Keratinocyte (primary cell): ENCODE data around the gene KCNN3. TPM values are rescaled to one million over a fixed set of nuclear protein-coding genes. Genes with fewer than 3 reads are reported as not detected.
A peak's percentile ranks its signal among the peaks of the same experiment; 100 is the strongest.

Source experiments
- DNase-seq: peaks from one replicate; pipeline ENCODE4 v3.0.0-alpha.2; 2011; ENCODE audit warnings: low read depth, missing footprints, low spot score
- FAIRE-seq: peaks from 2 replicates; lab custom pipeline; 2011; peaks lifted over from hg19 to GRCh38; lab: Jason Lieb, UNC
- H2AFZ ChIP-seq: 2 replicates; pipeline ENCODE4 v1.6.0; 2012; ENCODE audit warnings: low read length, control low read depth, inconsistent platforms; ENCODE audit not compliant: control insufficient read depth
- H3K27ac ChIP-seq: 2 replicates; pipeline ENCODE4 v1.5.1; 2011; ENCODE audit warnings: low read length; ENCODE audit not compliant: control insufficient read depth, insufficient read depth
- H3K27me3 ChIP-seq: 3 replicates; pipeline ENCODE4 v1.6.0; 2011; ENCODE audit warnings: low read length; ENCODE audit not compliant: control insufficient read depth, insufficient read depth; ENCODE audit errors: extremely low read depth
- H3K36me3 ChIP-seq, 2 experiments: 2 replicates in 1 of 2; 3 replicates in 1 of 2; pipeline ENCODE4 v1.5.1; 2011; ENCODE audit warnings: low read length in 2 of 2, mild to moderate bottlenecking in 1 of 2; ENCODE audit not compliant: control insufficient read depth in 2 of 2, insufficient read depth in 2 of 2; ENCODE audit errors: extremely low read depth in 1 of 2
- H3K4me1 ChIP-seq: 3 replicates; pipeline ENCODE4 v1.5.1; 2011; ENCODE audit warnings: low read length; ENCODE audit not compliant: control insufficient read depth, insufficient read depth; ENCODE audit errors: extremely low read depth
- H3K4me2 ChIP-seq: 3 replicates; pipeline ENCODE4 v1.6.0; 2011; ENCODE audit warnings: low read depth, low read length; ENCODE audit not compliant: control insufficient read depth, insufficient read depth; ENCODE audit errors: extremely low read depth
- H3K4me3 ChIP-seq, 3 experiments: fragments of 200-600 bp in 1 of 3; sonication (generic) in 1 of 3; 2 replicates in 2 of 3; 3 replicates in 1 of 3; pipeline ENCODE4 v1.5.1; 2011 to 2016; ENCODE audit warnings: low read length in 3 of 3, mild to moderate bottlenecking in 3 of 3, control low read depth in 2 of 3, inconsistent platforms in 1 of 3, low read depth in 1 of 3, mixed read lengths in 1 of 3, mixed run types in 1 of 3, moderate library complexity in 1 of 3; ENCODE audit not compliant: control insufficient read depth in 2 of 3, insufficient read depth in 2 of 3; ENCODE audit errors: extremely low read depth in 1 of 3
- H3K79me2 ChIP-seq: 2 replicates; pipeline ENCODE4 v1.6.0; 2012; ENCODE audit warnings: low read length; ENCODE audit not compliant: control insufficient read depth, insufficient read depth
- H3K9ac ChIP-seq: 3 replicates; pipeline ENCODE4 v1.6.0; 2011; ENCODE audit warnings: low read length; ENCODE audit not compliant: control insufficient read depth, insufficient read depth; ENCODE audit errors: extremely low read depth
- H3K9me1 ChIP-seq: 3 replicates; pipeline ENCODE4 v1.6.0; 2011; ENCODE audit warnings: low read length; ENCODE audit not compliant: control insufficient read depth, insufficient read depth; ENCODE audit errors: extremely low read depth
- H3K9me3 ChIP-seq: 2 replicates; pipeline ENCODE4 v1.5.1; 2012; ENCODE audit warnings: low read depth, low read length; ENCODE audit not compliant: control insufficient read depth
- H4K20me1 ChIP-seq: 3 replicates; pipeline ENCODE4 v1.6.0; 2011; ENCODE audit warnings: low read length; ENCODE audit not compliant: control insufficient read depth, insufficient read depth; ENCODE audit errors: extremely low read depth
- CTCF ChIP-seq, 3 experiments: IDR thresholded peaks in 1 of 3; conservative IDR thresholded peaks in 1 of 3; optimal IDR thresholded peaks in 1 of 3; 2 replicates in 2 of 3; 3 replicates in 1 of 3; pipeline versions ENCODE3 to v1.5.1; 2011; ENCODE audit warnings: low read length in 3 of 3, mild to moderate bottlenecking in 3 of 3, moderate library complexity in 2 of 3, control low read depth in 1 of 3, inconsistent platforms in 1 of 3; ENCODE audit not compliant: insufficient read depth in 2 of 3; ENCODE audit errors: extremely low read depth in 1 of 3
- EZH2 ChIP-seq: IDR thresholded peaks from one replicate; pipeline ENCODE4 v1.6.1; 2012; ENCODE audit warnings: inconsistent platforms, mild to moderate bottlenecking, low read length, moderate library complexity
- dilution Hi-C: fragments of 300-500 bp; cut with MboI; formaldehyde crosslinking; loops from one replicate; pipeline ENCODE4 v1.7.0; 2020; ENCODE audit warnings: low sequenced_read_pairs; ENCODE audit not compliant: extremely low pct_ligation_motif_present
- polyA plus RNA-seq, 5 experiments: library from polyadenylated mRNA; depleted of rRNA in 3 of 5; stranded (reverse) in 3 of 5; stranded (forward) in 1 of 5; unstranded in 1 of 5; fragments of >200 nt; gene quantifications; 1 replicate in 1 of 5; 2 replicates in 3 of 5; 3 replicates in 1 of 5; pipeline versions ENCODE4 v1.2.1 to v1.2.3, GENCODE V29; 2011 to 2012; ENCODE audit warnings: missing spikeins in 2 of 5, low read depth in 1 of 5, low replicate concordance in 1 of 5

Gene KCNN3
- polyA plus RNA-seq, 1 donor (not counting 4 experiments of a cell fraction or from before 2014, with no cell fraction given): 0.05 TPM

- H3K79me2 ChIP-seq: no peaks in the 10 kb centered on the region
- H3K9ac ChIP-seq: no peak overlapping the region
- no peaks in the 10 kb centered on the region for H3K36me3 ChIP-seq
- no peak overlapping the region for H2AFZ ChIP-seq
- H3K4me2 ChIP-seq: no peak overlapping the region
- no peaks in the 10 kb centered on the region for H3K9me1 ChIP-seq
- H3K27me3 ChIP-seq: peaks cover 37% of the 10 kb centered on the region
- H4K20me1 ChIP-seq: no peaks in the 10 kb centered on the region
- no peaks in the 10 kb centered on the region for H3K9me3 ChIP-seq
- no peaks in the 10 kb centered on the region for H3K4me1 ChIP-seq
- FAIRE-seq (no peak), DNase-seq (no peak)
- no peak overlapping the region for H3K4me3 ChIP-seq
- no peak for TF ChIP-seq EZH2
- no peak for TF ChIP-seq CTCF (optimal IDR thresholded peaks at IDR 0.05 in 1 of 3, IDR thresholded peaks at IDR 0.05 in 1 of 3, conservative IDR thresholded peaks at IDR 0.05 in 1 of 3; ENCODE audit: extremely low read depth in 1 of 3, insufficient read depth in 2 of 3, low read length in 3 of 3)
- dilution Hi-C loops: no loop called here
- H3K27ac ChIP-seq: no peak overlapping the region
Observed at GRCh38 chr1:154750681-154751665, 119.1 kb downstream of the KCNN3 start.

- no peak overlapping the region for H3K27ac ChIP-seq
- peak; percentile 7 for DNase-seq
- no peaks in the 10 kb centered on the region for H3K79me2 ChIP-seq
- no peak for FAIRE-seq
- H4K20me1 ChIP-seq: no peaks in the 10 kb centered on the region
- no peak overlapping the region for H3K4me3 ChIP-seq
- no peaks in the 10 kb centered on the region for H3K36me3 ChIP-seq
- no peaks in the 10 kb centered on the region for H3K4me1 ChIP-seq
- TF ChIP-seq CTCF (optimal IDR thresholded peaks at IDR 0.05 in 1 of 3, IDR thresholded peaks at IDR 0.05 in 1 of 3, conservative IDR thresholded peaks at IDR 0.05 in 1 of 3; ENCODE audit: extremely low read depth in 1 of 3, insufficient read depth in 2 of 3, low read length in 3 of 3) (peak; percentile 57 to 77 (median 68)), EZH2 (no peak)
- peaks cover 42% of the 10 kb centered on the region for H3K27me3 ChIP-seq
- no peak overlapping the region for H2AFZ ChIP-seq
- dilution Hi-C loops: no loop called here
- no peaks in the 10 kb centered on the region for H3K9me3 ChIP-seq
- no peak overlapping the region for H3K9ac ChIP-seq
- H3K4me2 ChIP-seq: no peak overlapping the region
- H3K9me1 ChIP-seq: no peaks in the 10 kb centered on the region
Observed at GRCh38 chr1:154749078-154749760, 120.9 kb downstream of the KCNN3 start.
